GM12865 (cell line): ENCODE results near the gene DISP3.

Source experiments
- DNase-seq: peaks from one replicate; pipeline ENCODE4 v3.0.0; 2010; ENCODE audit warnings: low read depth
- H3K4me3 ChIP-seq: 2 replicates; pipeline ENCODE4 v1.5.1; 2011; ENCODE audit warnings: mild to moderate bottlenecking, low read depth, low read length, control low read depth
- TF ChIP-seq, protein P1 (sequence below): IDR thresholded peaks from 2 replicates; pipeline ENCODE4 v1.5.1; 2011; ENCODE audit warnings: low read length, control low read depth, low read depth, inconsistent platforms; ENCODE audit not compliant: insufficient read depth; ENCODE audit errors: missing control alignments

DISP3 gene

GRCh38 chr1:11541236-11541635 is 62.3 kb downstream of the DISP3 start:
- no peak for DNase-seq
- TF ChIP-seq, protein P1, sequence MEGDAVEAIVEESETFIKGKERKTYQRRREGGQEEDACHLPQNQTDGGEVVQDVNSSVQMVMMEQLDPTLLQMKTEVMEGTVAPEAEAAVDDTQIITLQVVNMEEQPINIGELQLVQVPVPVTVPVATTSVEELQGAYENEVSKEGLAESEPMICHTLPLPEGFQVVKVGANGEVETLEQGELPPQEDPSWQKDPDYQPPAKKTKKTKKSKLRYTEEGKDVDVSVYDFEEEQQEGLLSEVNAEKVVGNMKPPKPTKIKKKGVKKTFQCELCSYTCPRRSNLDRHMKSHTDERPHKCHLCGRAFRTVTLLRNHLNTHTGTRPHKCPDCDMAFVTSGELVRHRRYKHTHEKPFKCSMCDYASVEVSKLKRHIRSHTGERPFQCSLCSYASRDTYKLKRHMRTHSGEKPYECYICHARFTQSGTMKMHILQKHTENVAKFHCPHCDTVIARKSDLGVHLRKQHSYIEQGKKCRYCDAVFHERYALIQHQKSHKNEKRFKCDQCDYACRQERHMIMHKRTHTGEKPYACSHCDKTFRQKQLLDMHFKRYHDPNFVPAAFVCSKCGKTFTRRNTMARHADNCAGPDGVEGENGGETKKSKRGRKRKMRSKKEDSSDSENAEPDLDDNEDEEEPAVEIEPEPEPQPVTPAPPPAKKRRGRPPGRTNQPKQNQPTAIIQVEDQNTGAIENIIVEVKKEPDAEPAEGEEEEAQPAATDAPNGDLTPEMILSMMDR, result no peak
- H3K4me3 ChIP-seq, result no peak overlapping the region

GRCh38 chr1:11541956-11542355 is 63.0 kb downstream of the DISP3 start:
- no peak overlapping the region for H3K4me3 ChIP-seq
- no peak for DNase-seq
- TF ChIP-seq, protein P1, result no peak

DNA sequence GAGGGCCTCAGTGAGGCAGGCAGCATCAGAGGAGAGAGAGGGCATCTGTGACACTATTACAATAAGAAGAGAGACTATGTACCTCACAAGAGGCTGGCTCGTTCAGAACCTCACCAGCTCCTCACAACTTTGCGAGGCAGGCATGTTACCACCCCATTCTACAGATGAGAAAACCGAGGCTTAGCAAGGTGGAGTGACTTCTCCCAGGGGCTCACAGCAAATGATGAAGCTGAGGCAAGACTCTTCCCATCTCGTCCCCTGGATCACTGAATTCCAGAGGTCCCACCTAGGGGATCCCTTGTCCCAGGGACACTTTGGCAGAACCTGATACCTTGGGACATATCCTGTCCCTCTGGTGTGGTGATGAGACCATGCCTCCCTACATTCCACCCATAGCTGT is 64.4 kb downstream of the DISP3 start:
- DNase-seq, result no peak
- TF ChIP-seq, protein P1, result no peak
- no peak overlapping the region for H3K4me3 ChIP-seq

- TF ChIP-seq, protein P1, result no peak
Observed at GRCh38 chr1:11543796-11544195, 64.8 kb downstream of the DISP3 start.

GRCh38 chr1:11546456-11546855 is 67.5 kb downstream of the DISP3 start:
- DNase-seq, result no peak
- TF ChIP-seq, protein P1, result no peak
- H3K4me3 ChIP-seq, result no peak overlapping the region

More at GRCh38 chr1:11543796-11544195, 64.8 kb downstream of the DISP3 start:
- H3K4me3 ChIP-seq, result no peak overlapping the region
- DNase-seq, result no peak

DNA sequence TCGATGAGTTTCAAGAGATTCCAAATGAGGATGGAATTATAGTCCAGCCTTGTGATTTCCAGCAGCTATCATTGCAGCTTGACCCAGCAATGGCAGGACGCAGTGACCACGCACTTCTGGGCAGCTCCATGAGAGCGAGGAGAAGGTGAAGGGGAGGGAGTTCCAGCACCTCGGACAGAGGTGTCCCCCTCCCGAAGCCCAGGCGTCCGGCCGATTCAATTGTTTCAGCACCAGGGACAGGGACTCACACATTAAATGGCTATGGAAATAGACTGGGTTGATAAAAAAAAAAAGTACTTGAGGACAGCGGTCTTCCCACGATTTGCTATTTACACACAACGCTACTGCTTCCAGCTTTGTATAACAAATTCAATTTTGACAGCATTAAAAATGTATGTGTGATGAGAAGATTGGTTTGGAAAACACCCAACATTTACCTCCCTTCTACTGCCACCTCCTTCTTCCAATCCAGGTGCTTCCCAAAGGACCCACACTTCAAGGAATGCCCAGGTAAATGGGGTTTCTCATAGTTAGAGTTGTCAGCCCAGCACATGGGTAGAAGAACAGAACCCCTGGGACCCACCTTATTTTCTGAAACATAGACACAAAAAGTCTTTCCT is 71.8 kb downstream of the DISP3 start:
- H3K4me3 ChIP-seq, result no peak overlapping the region
- TF ChIP-seq, protein P1, result no peak
- peak; percentile 59 for DNase-seq

DNA sequence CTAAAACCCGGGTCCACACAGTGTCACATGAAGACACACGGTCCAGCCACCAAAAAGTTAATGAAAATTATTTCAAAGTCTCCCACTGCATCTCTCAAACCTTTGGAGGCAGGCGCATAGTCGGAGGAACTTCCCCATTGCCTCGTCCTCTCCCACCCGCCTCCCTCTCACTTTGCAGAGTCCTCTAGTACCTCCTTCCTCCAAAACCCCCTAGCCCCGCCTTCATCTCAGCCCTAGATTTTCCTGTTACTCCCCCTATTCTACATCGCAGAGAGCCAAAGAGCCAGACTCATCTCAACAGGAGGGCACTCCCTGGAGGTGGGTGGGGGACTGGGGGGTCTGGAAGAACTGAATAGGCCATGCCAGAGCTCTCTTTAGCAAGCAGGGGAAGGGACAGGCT is 79.3 kb downstream of the DISP3 start:
- H3K4me3 ChIP-seq, result no peak overlapping the region

More for the DNA sequence above, 79.3 kb downstream of the DISP3 start:
- DNase-seq, result no peak
- TF ChIP-seq, protein P1, result no peak
